Measurements from ENCODE around the gene CROCC2. TPM values are rescaled to one million over a fixed set of nuclear protein-coding genes. Genes with fewer than 3 reads are reported as not detected.

CROCC2 gene
- total RNA-seq, 2 donors from 2014 or later = not detected

DNA sequence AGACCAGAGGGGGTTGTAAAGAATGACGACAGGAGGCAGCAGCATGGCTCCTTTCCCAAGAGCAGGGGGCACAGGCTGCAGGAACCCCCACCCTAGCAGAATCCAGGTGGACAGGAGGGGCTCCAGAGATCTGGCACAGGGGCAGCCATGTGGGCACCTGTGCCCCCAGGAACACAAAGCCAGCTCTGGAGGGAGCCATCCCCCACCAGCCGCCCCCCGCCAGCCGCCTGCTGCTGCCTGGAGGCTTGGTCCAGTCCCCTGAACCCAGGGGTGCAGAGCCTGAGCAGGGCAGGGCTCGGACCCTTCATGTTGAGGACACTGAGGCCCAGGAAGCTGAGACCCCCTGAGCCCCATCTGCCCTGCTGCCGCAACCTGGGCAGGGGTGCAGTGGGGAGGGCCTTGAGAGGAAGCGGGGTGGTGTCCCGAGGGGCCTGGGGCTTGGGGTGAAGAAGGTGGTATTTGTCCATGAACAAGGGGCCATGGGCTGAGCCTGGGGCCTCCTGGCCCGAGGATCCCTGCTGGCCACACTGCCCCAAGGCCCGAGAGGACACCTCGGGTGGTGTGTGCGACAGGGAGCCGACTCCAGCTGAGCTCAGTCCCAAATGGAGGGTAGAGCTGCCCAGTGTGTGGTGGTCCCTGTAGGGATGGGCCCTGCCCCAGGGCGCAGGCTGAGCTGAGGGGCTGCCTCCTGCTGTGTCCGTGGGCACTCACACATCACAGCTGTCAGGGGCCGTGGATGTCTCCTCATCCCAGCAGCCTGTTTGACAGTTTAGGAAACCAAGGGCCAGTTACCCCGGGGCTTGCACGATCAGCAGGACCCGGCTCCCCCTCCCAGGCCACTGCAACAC lies 52.5 kb downstream of the CROCC2 start:
- no peak for DNase-seq
- no peak for ATAC-seq
- intact Hi-C loops (cut with DNase I) = no loop called here

DNA sequence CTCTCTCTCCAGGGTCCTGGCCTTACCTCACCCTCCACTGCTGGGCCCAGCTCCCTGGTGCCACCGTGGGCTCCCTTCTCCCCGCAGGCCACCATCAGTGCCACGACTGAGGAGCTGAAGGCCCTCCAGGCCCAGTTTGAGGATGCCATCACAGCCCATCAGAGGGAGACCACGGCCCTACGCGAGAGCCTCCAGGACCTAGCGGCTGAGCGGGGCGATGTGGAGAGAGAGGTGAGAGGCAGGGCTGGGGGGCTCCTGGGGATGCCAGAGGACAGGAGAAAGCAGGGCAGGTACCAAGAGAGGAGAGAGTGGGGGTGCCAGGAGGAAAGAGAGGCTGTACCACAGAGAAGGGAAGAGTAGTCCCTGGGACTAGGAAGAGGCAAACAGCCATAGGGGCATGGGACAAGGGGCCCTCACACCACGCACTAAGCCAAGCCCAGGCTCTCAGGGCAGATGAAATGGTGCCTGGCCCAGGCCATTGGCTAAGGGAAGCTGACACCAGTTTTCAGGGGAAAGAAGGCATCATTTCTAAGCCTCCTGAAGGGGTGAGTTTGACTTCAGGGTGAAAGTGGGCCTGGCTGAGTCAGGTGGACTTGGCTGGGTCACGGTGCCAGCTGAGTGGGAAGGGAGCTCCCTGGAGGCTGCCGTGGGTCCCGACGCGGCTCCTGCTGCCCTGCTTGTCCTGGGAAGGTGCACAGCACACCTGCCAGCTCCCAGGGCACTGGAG lies 53.2 kb downstream of the CROCC2 start:
- ATAC-seq = no peak
- intact Hi-C loops (cut with DNase I) = no loop called here
- DNase-seq = no peak

DNA sequence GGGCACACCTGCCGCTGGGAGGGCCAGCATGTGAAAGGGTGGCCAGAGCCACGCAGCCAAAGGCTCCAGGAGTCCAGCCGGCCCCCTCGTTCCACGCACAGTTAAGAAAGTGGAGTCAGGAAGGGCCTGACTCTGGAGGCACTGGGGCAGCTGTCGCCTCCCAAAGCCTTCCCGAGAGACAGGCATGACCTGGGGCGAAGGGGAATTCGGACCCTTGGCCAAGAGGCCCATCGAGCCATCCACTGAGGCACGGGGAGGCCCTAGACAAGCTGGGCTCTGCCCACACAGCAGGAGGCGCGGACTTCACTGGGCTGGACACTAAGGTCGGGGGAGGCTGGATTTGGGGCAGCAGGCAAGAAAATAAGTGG lies 53.8 kb downstream of the CROCC2 start:
- ATAC-seq (no peak), DNase-seq (no peak)
- intact Hi-C loops (cut with DNase I) = no loop called here

DNA sequence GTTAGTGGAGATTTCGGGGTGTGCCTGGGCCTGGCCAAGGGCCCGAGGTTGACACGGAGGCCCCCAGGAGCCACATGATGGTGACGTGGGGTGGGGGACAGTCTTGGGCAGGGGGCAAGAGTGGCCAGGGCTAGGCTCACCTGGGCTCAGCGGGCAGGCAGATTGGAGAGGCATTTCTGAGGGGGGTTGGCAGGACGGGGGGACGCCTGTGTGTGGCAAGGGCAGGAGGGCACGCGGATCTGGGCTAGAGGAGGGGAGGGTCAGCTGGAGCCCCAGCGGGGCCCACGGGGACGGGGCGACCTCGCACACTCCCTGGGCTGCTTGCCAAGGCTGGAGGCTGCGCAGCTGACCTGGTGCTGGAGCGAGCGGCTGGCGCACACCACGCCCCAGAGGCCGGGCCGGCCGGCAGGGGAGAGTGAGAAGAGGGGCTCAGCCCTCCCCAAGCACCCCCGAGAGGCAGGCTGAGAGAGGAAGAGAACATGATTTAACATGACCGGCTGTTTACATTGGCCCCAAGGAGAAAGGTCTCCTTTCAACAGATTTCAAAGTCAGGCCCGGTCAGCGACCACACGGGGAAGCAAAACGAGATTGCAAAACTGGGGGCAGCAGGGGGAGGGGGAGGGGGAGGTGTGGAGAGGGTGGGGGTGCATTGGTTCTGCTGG lies 54.3 kb downstream of the CROCC2 start:
- peak; percentile 37 to 61 for ATAC-seq
- DNase-seq = peak; percentile 70
- intact Hi-C loops (cut with DNase I) = no loop called here

DNA sequence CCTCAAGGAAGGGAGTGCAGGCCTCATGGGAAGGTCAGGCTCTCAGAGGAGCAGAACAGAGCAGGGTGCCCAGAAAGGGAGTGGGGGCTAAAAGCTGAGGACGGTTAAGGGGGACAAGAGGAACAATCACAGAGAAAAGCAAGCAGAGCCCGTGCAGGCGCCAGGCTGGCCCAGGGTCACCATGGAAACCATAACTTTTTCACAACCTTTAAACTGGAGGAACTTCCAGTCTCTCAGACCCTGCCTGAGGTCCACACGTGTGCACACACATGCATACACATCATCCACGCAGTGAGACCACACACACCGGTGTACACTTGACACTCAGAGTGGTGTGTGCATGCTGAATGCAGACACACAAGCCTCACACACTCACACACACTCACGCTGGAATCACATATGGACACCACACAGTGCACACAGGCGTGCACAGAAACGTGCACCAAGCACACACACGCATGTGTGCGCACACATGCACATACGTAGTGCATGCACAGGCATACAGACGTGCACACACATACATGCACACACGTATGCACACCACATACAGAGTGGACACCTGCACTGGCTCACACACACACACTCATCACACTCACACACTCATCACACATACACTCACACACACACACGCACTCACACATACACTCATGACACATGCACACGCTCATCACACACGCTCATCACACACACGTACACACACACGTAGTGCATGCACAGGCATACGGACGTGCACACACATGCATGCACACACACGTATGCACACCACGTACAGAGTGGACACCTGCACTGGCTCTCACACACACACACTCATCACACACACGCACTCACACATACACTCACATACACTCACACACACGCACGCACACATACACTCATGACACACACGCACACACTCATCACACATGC lies 55.1 kb downstream of the CROCC2 start:
- DNase-seq (no peak), ATAC-seq (peak in 1 of 2 donors; percentile 4)

DNA sequence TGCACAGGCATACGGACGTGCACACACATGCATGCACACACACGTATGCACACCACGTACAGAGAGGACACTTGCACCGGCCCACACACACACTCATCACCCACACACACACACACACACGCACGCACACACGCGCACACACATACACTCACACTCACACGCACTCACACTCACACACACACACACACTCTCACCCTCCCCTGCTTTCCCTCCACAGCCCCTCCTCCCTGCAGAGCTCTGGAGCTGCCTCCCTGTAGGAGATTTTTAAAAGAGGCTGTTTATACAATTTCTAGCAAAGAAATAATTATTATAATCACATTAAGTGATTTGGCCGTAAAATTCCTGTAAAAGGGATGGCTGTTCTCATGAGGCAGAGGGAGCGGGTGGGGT lies 55.8 kb downstream of the CROCC2 start:
- DNase-seq (no peak), ATAC-seq (no peak)
- intact Hi-C loops (cut with DNase I) = no loop called here

More for the DNA sequence above, 55.1 kb downstream of the CROCC2 start:
- intact Hi-C loops (cut with DNase I) = no loop called here

DNA sequence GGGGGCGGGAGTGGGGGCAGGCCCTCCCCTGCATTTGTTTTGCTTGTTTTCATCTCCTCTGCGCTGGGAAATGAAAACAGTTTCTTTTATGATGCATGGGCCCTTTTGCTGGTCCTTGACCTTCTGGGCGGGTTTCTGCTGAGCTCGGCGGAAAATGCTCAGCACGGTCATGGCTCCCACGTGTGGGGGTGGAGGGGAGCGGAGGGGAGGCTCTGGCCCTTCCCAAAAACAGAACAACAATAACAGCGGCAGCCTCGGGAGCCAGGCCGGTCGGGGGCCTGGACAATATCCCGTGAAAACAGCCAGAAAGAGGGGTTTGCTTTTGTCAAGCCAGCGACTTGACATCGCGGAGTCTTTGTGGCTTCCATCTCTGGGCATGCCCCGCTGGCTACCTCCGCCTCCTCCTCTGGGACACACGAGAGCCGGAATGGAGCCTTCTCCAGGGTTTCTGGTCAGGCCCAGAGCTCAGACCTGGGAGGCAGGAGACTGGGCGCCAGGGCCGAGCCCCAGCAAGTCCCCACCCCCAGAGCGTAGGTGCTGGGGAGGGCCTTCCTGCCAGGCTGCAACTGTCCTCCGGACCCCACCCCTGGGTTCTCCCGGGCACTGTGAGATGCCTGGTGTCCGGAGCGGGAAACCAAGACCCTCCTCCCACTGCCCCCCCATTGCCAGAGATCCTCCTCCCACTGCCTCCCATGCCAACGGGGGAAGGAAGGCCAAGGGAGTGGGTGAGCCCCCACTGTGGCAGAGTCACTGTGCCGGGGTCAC lies 56.3 kb downstream of the CROCC2 start:
- intact Hi-C loops (cut with DNase I) = no loop called here
- ATAC-seq = peak in 1 of 2 donors; percentile 49
- no peak for DNase-seq

DNA sequence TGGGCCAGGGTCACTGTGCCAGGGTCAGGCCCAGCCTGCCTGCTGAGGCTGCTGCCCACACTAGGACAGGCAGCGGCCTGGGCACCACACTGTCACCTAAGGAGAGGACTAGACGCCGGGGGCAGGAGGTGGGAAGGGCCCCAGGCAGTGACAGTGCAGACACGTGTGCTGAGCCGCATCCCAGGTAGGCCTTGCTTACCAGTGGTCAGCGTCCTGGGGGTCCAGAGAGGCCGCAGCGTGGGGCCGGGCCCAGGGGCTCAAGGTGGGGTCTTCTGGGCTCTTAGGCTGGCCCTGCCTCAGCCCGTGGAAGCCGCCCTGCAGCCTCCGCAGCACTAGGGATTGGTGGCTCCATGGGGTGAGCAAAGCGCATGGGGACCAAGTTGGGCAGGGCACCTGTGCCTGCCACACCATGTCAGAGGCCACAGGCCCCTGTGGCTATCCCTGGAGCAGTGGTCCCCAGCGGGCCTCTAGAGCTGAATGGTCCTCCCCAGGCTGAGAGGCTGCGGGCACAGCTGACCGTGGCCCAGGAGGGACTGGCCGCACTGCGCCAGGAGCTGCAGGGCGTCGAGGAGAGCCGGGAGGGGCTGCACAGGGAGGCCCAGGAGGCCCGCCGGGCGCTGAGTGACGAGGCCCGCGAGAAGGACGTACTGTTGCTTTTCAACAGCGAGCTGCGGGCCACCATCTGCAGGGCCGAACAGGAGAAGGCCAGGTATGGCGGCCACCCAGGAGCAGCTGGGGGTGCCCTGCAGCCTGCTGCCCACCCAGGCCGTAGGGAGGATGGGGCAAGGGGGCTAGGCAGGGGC lies 57.1 kb downstream of the CROCC2 start:
- ATAC-seq (no peak), DNase-seq (no peak)
- intact Hi-C loops (cut with DNase I) = no loop called here

DNA sequence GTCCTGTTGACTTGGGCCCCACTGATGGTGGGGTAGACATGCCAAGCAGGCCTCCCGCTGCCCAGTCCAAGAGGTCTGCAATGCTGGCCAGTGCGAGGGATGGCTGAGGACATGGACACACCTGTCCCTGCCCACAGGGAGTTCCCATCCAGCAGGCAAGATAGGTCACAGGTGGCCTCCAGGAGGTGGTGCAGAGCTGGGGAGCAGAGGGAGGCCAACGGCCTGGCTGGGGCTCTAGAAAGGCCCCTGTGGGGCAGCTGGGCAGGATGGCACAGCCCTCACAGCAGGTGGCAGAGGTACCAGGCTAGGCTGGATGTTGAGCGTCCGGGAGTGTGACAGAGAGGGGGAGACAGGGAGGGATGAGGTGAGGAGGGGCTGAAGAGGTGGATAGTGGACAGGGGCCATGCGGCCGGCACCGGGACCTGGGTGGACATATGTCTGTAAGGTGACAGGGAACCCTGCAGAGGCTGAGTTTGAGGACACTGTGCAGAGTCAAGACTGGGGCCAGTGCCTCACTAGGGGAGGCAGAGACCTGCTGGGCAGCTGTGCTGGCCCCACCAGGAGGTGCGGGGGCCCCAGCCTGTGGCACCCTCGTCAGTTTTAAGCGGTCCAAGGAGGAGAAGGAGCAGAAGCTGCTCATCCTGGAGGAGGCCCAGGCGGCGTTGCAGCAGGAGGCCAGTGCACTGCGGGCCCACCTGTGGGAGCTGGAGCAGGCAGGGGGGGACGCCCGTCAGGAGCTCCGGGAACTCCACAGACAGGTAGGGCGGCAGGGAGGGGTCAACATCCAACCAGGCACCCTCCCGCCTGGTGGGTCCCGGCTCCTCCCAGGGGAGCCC lies 58.0 kb downstream of the CROCC2 start:
- intact Hi-C loops (cut with DNase I) = no loop called here
- no peak for ATAC-seq

DNA sequence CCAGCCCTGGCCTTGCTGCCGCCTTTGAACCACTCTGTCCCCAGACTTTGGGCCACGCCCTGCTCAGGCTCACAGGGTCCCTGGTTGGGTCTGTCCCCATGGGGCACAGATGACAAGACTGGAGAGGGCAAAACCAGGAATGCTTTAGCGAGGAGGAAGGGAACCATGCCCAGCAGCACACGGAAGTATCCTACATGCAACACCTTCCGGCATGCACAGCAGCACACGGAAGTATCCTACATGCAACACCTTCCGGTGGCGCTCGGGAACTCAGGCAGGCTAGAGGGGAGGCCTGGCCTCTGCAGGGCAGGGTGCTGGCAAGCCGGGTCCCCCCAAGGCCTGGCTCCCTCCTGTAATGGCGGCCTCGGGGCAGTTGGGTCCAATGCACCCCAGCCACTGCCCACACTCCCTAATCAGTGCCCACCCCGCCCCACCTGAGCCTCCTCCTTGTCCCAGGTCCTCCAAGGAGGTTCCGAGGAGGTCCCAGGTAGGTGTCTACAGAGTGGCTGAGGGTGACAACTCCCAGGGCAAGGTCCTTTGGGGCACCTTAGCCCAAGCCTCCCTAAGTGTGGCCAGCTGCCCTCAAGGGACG lies 58.7 kb downstream of the CROCC2 start:
- ATAC-seq = no peak
- intact Hi-C loops (cut with DNase I) = no loop called here
- DNase-seq = no peak

More for the DNA sequence above, 58.0 kb downstream of the CROCC2 start:
- DNase-seq = no peak

DNA sequence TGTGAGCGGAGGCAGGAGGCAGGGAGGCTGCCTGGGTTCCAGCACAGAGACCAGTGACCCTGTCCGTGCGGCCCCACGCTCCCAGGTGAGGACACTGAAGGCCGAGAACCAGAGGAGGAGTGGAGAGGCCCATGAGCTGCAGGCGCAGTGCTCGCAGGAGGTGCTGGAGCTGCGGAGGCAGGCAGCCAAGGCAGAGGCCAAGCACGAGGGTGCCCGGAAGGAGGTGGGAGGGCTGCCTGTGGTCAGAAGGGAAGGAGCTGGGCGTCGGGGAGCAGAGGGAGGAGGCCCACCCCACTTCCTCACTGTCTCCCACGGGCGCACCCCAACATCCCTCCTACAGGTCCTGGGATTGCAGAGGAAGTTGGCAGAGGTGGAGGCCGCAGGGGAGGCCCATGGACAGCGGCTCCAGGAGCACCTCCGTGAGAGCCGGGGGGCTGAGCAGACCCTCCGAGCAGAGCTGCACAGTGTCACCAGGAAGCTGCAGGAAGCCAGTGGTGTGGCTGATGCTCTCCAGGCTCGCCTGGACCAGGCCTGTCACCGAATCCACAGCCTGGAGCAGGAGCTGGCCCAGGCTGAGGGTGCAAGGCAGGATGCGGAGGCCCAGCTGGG lies 59.3 kb downstream of the CROCC2 start:
- no peak for ATAC-seq
- no peak for DNase-seq
- intact Hi-C loops (cut with DNase I) = no loop called here

DNA sequence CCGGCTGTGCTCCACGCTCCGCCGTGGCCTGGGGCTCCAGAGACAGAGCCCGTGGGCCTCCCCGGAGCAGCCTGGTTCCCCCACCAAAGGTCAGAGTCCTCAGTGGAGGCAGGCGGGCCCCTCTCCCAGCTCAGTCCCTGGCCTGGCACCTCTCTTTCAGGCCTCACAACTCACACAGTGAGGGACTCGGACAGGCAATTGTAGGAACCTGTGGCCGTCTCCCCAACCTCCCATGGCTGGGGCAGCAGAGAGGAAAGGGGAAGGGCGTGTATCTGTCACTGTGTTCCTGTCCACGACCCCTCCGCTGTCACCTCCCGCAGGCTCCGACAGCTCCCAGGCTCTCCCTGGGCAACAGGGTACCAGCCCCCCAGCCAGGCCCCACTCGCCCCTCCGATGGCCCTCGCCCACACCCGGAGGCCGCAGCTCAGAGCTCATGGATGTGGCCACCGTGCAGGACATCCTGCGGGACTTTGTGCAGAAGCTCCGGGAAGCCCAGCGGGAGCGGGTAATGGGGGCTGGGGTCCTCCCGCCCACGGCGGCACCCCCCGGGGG lies 59.8 kb downstream of the CROCC2 start:
- ATAC-seq (no peak), DNase-seq (no peak)
- intact Hi-C loops (cut with DNase I) = no loop called here

DNA sequence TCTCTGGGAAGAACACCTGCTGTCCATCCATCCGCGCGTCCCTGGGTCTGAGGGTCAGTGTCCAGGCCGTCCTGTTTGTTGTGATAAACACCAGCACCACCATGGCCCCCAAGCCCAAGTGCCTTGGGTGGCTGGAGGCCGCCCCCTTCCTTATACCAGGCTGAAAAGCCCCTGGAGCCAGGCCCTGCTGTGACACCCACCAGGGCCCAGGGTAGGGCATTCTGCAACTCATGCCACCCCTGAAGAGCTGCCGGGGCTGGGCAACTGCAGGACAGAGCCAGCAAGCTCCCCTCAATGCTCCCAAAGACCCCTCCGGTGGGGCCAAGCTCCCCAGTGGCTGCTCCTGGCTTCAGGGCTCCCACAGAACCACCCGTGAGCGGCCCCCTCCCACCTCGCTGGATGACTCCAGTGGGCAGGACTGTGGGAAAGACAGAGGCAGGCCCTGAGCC lies 60.3 kb downstream of the CROCC2 start:
- ATAC-seq = no peak
- DNase-seq = no peak
- intact Hi-C loops (cut with DNase I) = no loop called here

DNA sequence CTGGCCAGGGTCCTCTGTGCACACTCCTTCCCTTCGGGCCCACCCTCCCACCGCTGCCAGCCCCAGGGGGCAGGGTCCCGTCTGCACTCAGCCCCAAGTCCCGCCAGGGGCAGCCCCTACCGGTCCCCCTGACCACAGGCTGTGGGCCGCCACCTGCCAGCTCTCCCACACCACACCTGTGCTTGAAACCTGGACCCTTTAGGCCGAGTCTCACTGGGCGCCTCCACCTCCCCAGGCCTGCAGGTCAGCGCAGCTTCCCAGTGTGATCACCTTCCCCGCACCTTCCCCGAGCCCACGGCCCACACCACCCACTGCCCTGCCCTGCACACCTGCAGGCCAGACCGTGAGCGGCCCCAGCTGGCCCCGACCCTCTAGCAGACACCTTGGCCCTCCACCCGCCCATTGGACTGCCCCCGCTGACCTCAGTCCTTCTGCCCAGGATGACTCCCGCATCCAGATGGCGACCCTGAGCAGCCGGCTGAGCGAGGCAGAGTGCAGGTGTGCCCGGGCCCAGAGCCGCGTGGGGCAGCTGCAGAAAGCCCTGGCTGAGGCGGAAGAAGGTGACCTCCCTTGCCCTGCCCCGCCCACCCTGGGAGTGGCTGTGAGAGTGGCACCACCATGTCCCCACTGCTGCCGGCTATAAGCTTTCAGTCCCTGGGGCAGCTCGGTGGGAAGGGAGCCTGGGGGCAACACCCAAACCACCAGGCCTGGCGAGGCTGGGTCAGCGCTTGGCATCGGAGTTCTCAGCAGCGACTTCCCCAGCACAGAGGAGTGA lies 61.0 kb downstream of the CROCC2 start:
- ATAC-seq (no peak), DNase-seq (no peak)
- intact Hi-C loops (cut with DNase I) = no loop called here
